Choroid plexus epithelial cell (primary cell): Measurements from ENCODE around the gene ARMH1.
"Not testable (repeated sequence)": the region's sequence is repeated elsewhere in the genome, so short reads cannot be mapped to it uniquely, and the experiment has no call there.

ENCODE experiments used
- DNase-seq: peaks from one replicate; pipeline ENCODE4 v3.0.0-alpha.2; 2010; ENCODE audit warnings: low read depth
- H3K4me3 ChIP-seq: 2 replicates; pipeline ENCODE4 v1.5.1; 2011; ENCODE audit warnings: low read depth, mild to moderate bottlenecking, control low read depth, low read length, moderate library complexity
- CTCF ChIP-seq: conservative IDR thresholded peaks from 2 replicates; pipeline ENCODE4 v1.5.1; 2011; ENCODE audit warnings: low read depth, mild to moderate bottlenecking, control low read depth, inconsistent platforms, low read length, moderate library complexity

ARMH1 gene

GRCh38 chr1:44696101-44696500, 21.6 kb downstream of the ARMH1 start:
- H3K4me3 ChIP-seq, result no peak overlapping the region
- no peak for TF ChIP-seq CTCF
- DNase-seq, result no peak

GRCh38 chr1:44696789-44697345, 22.4 kb downstream of the ARMH1 start:
- TF ChIP-seq CTCF, result no peak
- H3K4me3 ChIP-seq, result no peak overlapping the region
- no peak for DNase-seq

- TF ChIP-seq CTCF, result no peak
- no peak for DNase-seq
- no peak overlapping the region for H3K4me3 ChIP-seq
Measured at GRCh38 chr1:44698138-44698537, 23.6 kb downstream of the ARMH1 start.

GRCh38 chr1:44699375-44699774, 24.9 kb downstream of the ARMH1 start:
- not testable (repeated sequence) for DNase-seq, H3K4me3 ChIP-seq

GRCh38 chr1:44700573-44700972, 26.1 kb downstream of the ARMH1 start:
- no peak overlapping the region for H3K4me3 ChIP-seq
- no peak for TF ChIP-seq CTCF
- DNase-seq, result no peak

- no peak for TF ChIP-seq CTCF
Measured at GRCh38 chr1:44701141-44701573, 26.6 kb downstream of the ARMH1 start.

GRCh38 chr1:44705470-44705869, 31.0 kb downstream of the ARMH1 start:
- TF ChIP-seq CTCF, result no peak
- DNase-seq, result no peak
- no peak overlapping the region for H3K4me3 ChIP-seq

More at GRCh38 chr1:44701141-44701573, 26.6 kb downstream of the ARMH1 start:
- no peak for DNase-seq
- no peak overlapping the region for H3K4me3 ChIP-seq
